Natural killer cell treated with Interleukin-12 subunit alpha and Interleukin-12 subunit beta and Interleukin-15 and Interleukin-18, amount 100 ng/mL, for 72 hours (primary cell): Measurements from ENCODE around the gene SMIM13. TPM values are rescaled to one million over a fixed set of nuclear protein-coding genes. Genes with fewer than 3 reads are reported as not detected.

ENCODE experiments used
- ATAC-seq, 2 donors: fragments of 150-1000 bp; cut with Tn5 transposase in 1 of 2; sonication (Bioruptor Pico), chemical (Tn5 transposase) in 1 of 2; 2 replicates each; pipeline ENCODE4 v1.10.0; 2021
- DNase-seq: peaks from one replicate; pipeline ENCODE4 v3.0.0; 2022; ENCODE audit warnings: low spot score
- H3K27ac Mint-ChIP-seq, 2 donors: 1 replicate in 1 of 2; 2 replicates in 1 of 2; pipeline ENCODE4 v1.8.0; 2022; ENCODE audit warnings: mixed read lengths in 2 of 2, mild to moderate bottlenecking in 1 of 2, moderate library complexity in 1 of 2
- H3K27me3 Mint-ChIP-seq, 2 donors: 1 replicate in 1 of 2; 2 replicates in 1 of 2; pipeline ENCODE4 v1.8.0; 2022; ENCODE audit warnings: mixed read lengths in 2 of 2
- H3K36me3 Mint-ChIP-seq: one replicate; pipeline ENCODE4 v1.8.0; 2022; ENCODE audit warnings: mixed read lengths
- H3K4me1 Mint-ChIP-seq, 2 donors: 1 replicate in 1 of 2; 2 replicates in 1 of 2; pipeline ENCODE4 v1.8.0; 2022; ENCODE audit warnings: low read depth in 2 of 2, mixed read lengths in 2 of 2, mild to moderate bottlenecking in 1 of 2
- H3K4me3 Mint-ChIP-seq: one replicate; pipeline ENCODE4 v1.8.0; 2022; ENCODE audit warnings: mixed read lengths
- H3K9me3 Mint-ChIP-seq: 2 replicates; pipeline ENCODE4 v1.8.0; 2022; ENCODE audit warnings: mixed read lengths
- total RNA-seq, 2 donors: library from RNA; stranded (reverse); gene quantifications; one replicate each; pipeline ENCODE4 v1.2.3, GENCODE V29; 2022

The SMIM13 gene
- total RNA-seq: 10 to 100 TPM; 14.2 to 16.0 TPM

DNA sequence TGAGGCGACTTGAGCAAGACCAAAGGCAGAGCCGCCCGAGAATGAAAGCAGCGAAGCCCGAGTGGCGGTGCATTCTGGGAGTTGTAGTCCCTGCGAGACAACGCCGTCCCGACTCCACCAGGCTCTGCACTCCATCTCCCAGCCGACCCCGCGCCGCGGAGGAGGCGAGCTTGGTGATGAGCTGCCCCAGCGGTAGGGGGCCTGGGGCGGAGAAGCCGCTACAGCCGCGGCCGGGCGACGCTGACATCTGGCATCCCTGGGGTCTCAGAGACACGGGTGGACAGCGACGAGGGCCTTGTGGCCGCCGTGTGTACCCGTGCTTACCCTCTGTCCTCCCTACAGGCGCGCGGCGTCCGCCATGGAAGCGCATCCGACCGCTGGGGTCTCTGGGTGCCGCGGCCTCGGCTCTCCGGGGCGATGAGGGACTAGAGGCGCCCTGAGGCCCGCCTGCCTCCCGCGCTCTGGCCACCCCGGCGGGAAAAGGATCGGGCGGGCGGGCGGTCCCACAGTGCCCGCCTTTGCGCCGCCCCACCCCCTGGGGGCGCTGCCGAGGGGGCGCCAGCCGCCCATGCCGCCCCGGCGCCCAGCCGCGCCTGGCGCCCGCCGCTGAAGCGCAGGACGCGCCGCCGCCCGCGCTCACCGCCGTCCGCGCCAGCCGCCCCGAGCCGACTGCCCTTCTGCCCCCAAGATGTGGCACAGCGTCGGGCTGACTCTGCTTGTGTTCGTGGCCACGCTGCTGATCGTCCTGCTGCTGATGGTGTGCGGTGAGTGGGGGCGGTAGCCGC is at the start of gene SMIM13:
TSS of gene SMIM13 (plus strand) at position 209 of the 785 bp plus-strand sequence. CDS start at position 689, 480 bp downstream.
- DNase-seq: peak; percentile 97
- Mint-ChIP-seq H3K27me3 (no peaks in the 10 kb centered on the region), H3K27ac (peak within 1 kb of the TSS; percentile 92 to 96), H3K36me3 (peaks cover 5% of the 10 kb centered on the region), H3K9me3 (no peaks in the 10 kb centered on the region), H3K4me1 (peaks cover 26 to 29% of the 10 kb centered on the region in 2 donors), H3K4me3 (peak within 1 kb of the TSS; percentile 97)
- peak; percentile 97 to 98 for ATAC-seq

- ATAC-seq (peak; percentile 71 to 81), DNase-seq (peak; percentile 62)
- Mint-ChIP-seq H3K27ac (no peak within 1 kb of the TSS), H3K27me3 (peaks cover 46 to 61% of the 10 kb centered on the region in 2 donors), H3K4me3 (peak within 1 kb of the TSS; percentile 72), H3K9me3 (no peaks in the 10 kb centered on the region), H3K4me1 (peaks cover 6 to 13% of the 10 kb centered on the region in 2 donors), H3K36me3 (peaks cover 7% of the 10 kb centered on the region)
Measured at GRCh38 chr6:11043961-11044711, 49.5 kb upstream of the SMIM13 start, which contains the start of gene ELOVL2. TSS of gene ELOVL2 (minus strand) at chr6:11044305. CDS start at chr6:11044230, 75 bp downstream.

- DNase-seq (no peak), ATAC-seq (no peak)
- Mint-ChIP-seq H3K36me3 (peaks cover 7% of the 10 kb centered on the region), H3K27me3 (peaks cover 43 to 60% of the 10 kb centered on the region in 2 donors), H3K4me3 (peak overlapping the region; percentile 72), H3K27ac (no peak overlapping the region), H3K4me1 (peaks cover 6 to 13% of the 10 kb centered on the region in 2 donors), H3K9me3 (no peaks in the 10 kb centered on the region)
Measured at GRCh38 chr6:11044712-11045167, 48.9 kb upstream of the SMIM13 start.

DNA sequence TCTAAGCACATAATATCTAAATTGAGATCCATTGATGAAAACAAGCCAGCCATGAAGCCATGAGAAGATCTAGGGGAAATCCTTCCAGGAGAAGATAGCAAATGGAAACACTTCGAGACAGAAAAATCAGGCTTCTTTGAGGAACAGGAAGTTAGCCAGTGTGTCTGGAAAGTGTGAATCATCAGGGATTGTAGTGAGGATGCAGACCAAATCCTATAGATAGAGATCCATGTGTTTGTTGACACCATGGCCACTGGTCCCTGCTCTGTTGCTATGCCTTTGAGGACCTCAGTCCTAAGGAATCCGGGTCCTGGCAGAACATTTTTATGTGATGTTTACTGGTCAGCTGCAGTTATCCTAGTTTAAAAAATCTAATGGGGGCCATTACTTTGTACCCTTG is 42.9 kb upstream of the SMIM13 start:
- H3K4me3 Mint-ChIP-seq: no peak overlapping the region

DNA sequence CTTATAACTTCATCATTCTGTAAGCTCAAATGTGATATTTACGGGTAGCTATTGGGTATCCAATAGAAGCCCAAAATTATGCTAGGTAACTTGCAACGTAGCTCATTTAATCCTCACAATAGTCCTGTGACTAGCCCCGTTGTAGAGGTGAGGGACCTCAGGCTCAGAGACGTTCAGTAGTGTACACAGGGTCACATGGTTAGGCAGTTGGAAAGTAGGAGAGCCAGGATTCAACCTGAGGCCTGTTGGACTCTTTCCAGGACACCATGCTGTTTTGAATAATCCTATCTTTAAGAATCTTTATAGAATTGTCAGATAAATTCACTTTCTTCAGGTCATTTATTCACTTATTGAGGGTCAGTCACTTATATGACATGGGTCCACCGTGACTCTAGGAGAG is 40.3 kb upstream of the SMIM13 start:
- ATAC-seq (no peak), DNase-seq (no peak)
- Mint-ChIP-seq H3K4me1 (no peaks in the 10 kb centered on the region), H3K4me3 (no peak overlapping the region), H3K36me3 (no peaks in the 10 kb centered on the region), H3K9me3 (no peaks in the 10 kb centered on the region), H3K27me3 (peaks cover 14 to 19% of the 10 kb centered on the region in 2 donors), H3K27ac (no peak overlapping the region)

More for the DNA sequence above, 42.9 kb upstream of the SMIM13 start:
- DNase-seq (no peak), ATAC-seq (no peak)
- Mint-ChIP-seq H3K36me3 (no peaks in the 10 kb centered on the region), H3K27me3 (peaks cover 25 to 30% of the 10 kb centered on the region in 2 donors), H3K4me1 (no peaks in the 10 kb centered on the region), H3K9me3 (no peaks in the 10 kb centered on the region), H3K27ac (no peak overlapping the region)

- H3K36me3 Mint-ChIP-seq: no peaks in the 10 kb centered on the region
- H3K4me3 Mint-ChIP-seq: no peak overlapping the region
- H3K4me1 Mint-ChIP-seq: no peaks in the 10 kb centered on the region
- DNase-seq: no peak
- peaks cover 12 to 14% of the 10 kb centered on the region in 2 donors for H3K27me3 Mint-ChIP-seq
- no peak overlapping the region for H3K27ac Mint-ChIP-seq
- H3K9me3 Mint-ChIP-seq: no peaks in the 10 kb centered on the region
- ATAC-seq: no peak
Measured at GRCh38 chr6:11054722-11055121, 38.9 kb upstream of the SMIM13 start.

DNA sequence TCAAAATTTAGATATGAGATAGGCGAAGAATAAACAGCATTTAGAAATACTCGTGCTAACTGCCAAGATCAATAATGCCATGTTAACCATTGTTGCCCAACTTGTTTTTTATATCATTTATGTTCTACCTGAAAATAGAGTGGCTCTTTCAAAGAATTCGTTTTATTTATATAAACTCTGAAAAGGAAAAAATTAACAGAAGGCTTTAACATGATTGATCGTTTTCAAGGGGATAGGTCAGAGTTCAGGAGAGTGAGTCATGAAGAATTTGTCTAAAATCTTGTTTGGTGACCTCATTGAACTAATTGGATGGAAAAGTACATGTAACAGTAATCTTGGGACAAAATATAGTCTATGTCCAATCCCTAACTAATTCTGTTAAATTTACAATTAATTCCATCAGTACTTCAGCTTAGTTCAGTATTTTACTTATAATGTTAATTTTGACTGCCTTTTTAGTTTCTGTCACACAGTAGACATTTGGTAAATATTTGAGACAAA is 38.5 kb upstream of the SMIM13 start:
- Mint-ChIP-seq H3K27me3 (peaks cover 12 to 13% of the 10 kb centered on the region in 2 donors), H3K36me3 (no peaks in the 10 kb centered on the region), H3K27ac (no peak overlapping the region), H3K4me3 (no peak overlapping the region), H3K9me3 (no peaks in the 10 kb centered on the region), H3K4me1 (no peaks in the 10 kb centered on the region)
- DNase-seq: no peak
- no peak for ATAC-seq

GRCh38 chr6:11056871-11057270 is 36.8 kb upstream of the SMIM13 start:
- H3K27me3 Mint-ChIP-seq: peaks cover 7% of the 10 kb centered on the region in 2 donors
- H3K36me3 Mint-ChIP-seq: no peaks in the 10 kb centered on the region
- DNase-seq (no peak), ATAC-seq (no peak)
- no peaks in the 10 kb centered on the region for H3K9me3 Mint-ChIP-seq
- no peak overlapping the region for H3K27ac Mint-ChIP-seq
- no peak overlapping the region for H3K4me3 Mint-ChIP-seq
- no peaks in the 10 kb centered on the region for H3K4me1 Mint-ChIP-seq

- DNase-seq (no peak), ATAC-seq (no peak)
- Mint-ChIP-seq H3K4me1 (no peaks in the 10 kb centered on the region), H3K36me3 (no peaks in the 10 kb centered on the region), H3K27me3 (peaks cover 10 to 12% of the 10 kb centered on the region in 2 donors), H3K27ac (no peak overlapping the region), H3K4me3 (no peak overlapping the region), H3K9me3 (no peaks in the 10 kb centered on the region)
Measured at GRCh38 chr6:11058406-11058805, 35.2 kb upstream of the SMIM13 start.

GRCh38 chr6:11062083-11062482 is 31.6 kb upstream of the SMIM13 start:
- H3K4me3 Mint-ChIP-seq: no peak overlapping the region
- H3K36me3 Mint-ChIP-seq: no peaks in the 10 kb centered on the region
- no peak for ATAC-seq
- H3K27ac Mint-ChIP-seq: no peak overlapping the region
- no peak for DNase-seq
- H3K9me3 Mint-ChIP-seq: no peaks in the 10 kb centered on the region
- peaks cover 9 to 17% of the 10 kb centered on the region in 2 donors for H3K27me3 Mint-ChIP-seq
- no peaks in the 10 kb centered on the region for H3K4me1 Mint-ChIP-seq

DNA sequence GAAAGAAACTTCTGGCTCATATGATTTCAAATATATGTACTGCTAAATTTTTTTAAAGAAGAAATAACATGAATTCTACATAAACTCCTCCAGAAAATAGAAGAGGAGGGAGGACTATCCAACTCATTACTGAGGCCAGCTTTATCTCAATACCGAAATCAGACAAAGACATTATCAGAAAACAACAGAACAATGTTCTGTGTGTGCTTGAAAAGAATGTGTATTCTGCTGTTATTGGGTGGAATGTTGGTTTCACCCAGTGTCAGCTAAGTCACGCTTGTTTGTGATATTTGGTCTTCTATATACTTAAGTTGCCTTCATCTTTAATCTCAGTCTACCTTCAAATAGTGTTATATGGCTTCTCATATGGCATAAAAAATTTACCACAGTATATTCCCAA is 30.9 kb upstream of the SMIM13 start:
- Mint-ChIP-seq H3K4me1 (no peaks in the 10 kb centered on the region), H3K4me3 (no peak overlapping the region), H3K9me3 (no peaks in the 10 kb centered on the region), H3K27ac (no peak overlapping the region), H3K36me3 (no peaks in the 10 kb centered on the region), H3K27me3 (peaks cover 9 to 17% of the 10 kb centered on the region in 2 donors)
- no peak for ATAC-seq
- DNase-seq: no peak

DNA sequence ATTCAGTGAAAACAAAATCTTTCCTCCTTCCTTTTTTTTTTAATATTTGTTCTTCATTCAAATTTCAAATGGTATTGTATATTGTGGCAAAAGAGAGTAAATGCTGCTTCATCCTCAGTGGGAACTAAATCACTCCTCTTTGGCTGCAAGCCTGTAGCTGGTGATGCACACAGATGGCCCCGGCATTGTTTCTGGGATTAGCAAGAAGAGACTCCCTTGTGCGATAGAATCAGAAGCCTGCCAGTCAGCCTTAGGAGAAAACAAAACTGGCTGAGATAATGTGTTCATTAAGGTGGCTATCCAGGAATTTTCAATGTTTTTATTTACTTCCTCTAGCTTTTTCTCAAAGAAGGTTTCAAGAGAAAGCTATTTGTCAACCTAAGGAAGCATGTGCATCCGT is 28.8 kb upstream of the SMIM13 start:
- no peak overlapping the region for H3K27ac Mint-ChIP-seq

DNA sequence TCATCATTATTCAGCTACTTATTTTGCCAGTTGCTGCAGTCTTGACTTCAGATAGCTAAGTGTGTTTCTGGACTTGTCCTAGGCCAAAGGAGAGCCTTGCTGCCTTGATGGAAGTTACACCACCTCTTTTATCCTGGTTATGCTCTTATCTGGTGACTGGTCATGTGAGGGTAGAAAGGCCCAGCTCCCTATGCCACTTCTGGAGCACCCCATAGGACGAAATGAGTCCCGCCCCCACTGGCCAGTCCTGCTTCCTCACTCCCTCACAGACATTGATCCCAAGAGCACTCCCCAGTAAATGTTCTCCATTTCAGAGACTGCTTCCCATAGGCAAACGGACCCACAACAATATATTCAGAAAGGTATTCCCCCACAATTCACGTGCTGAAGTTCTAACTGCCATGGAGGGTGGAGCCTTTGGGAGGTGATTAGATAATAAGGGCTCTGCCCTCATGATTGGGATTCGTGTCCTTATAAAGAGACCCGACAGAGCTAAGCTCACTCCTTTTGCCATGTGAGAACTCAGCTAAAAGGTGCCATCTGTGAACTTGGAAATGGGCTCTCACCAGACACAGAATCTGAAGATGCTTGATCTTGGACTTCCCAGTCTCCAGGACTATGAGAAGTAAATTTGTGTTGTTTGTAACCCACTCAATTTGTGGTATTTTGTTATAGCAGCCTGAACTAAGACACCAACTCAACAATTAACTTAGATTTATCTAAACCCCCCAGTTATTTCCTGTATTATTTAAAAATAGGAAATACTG is 28.0 kb upstream of the SMIM13 start:
- no peak overlapping the region for H3K27ac Mint-ChIP-seq
- DNase-seq (no peak), ATAC-seq (no peak)
- H3K9me3 Mint-ChIP-seq: no peaks in the 10 kb centered on the region
- H3K36me3 Mint-ChIP-seq: no peaks in the 10 kb centered on the region
- peaks cover 9 to 20% of the 10 kb centered on the region in 2 donors for H3K27me3 Mint-ChIP-seq
- no peaks in the 10 kb centered on the region for H3K4me1 Mint-ChIP-seq
- no peak overlapping the region for H3K4me3 Mint-ChIP-seq

More for the DNA sequence above, 28.8 kb upstream of the SMIM13 start:
- Mint-ChIP-seq H3K4me3 (no peak overlapping the region), H3K27me3 (peaks cover 9 to 20% of the 10 kb centered on the region in 2 donors), H3K9me3 (no peaks in the 10 kb centered on the region), H3K4me1 (no peaks in the 10 kb centered on the region), H3K36me3 (no peaks in the 10 kb centered on the region)
- ATAC-seq (no peak), DNase-seq (no peak)
